NCI-H526 (cell line): ENCODE data around the gene HRG.
"Not testable (repeated sequence)": the region's sequence is repeated elsewhere in the genome, so short reads cannot be mapped to it uniquely, and the experiment has no call there.

Source experiments
- DNase-seq, 2 experiments: peaks; one replicate each; lab custom pipeline; 2025; lab: John Stamatoyannopoulos, UW

The HRG gene, protein sequence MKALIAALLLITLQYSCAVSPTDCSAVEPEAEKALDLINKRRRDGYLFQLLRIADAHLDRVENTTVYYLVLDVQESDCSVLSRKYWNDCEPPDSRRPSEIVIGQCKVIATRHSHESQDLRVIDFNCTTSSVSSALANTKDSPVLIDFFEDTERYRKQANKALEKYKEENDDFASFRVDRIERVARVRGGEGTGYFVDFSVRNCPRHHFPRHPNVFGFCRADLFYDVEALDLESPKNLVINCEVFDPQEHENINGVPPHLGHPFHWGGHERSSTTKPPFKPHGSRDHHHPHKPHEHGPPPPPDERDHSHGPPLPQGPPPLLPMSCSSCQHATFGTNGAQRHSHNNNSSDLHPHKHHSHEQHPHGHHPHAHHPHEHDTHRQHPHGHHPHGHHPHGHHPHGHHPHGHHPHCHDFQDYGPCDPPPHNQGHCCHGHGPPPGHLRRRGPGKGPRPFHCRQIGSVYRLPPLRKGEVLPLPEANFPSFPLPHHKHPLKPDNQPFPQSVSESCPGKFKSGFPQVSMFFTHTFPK

DNA sequence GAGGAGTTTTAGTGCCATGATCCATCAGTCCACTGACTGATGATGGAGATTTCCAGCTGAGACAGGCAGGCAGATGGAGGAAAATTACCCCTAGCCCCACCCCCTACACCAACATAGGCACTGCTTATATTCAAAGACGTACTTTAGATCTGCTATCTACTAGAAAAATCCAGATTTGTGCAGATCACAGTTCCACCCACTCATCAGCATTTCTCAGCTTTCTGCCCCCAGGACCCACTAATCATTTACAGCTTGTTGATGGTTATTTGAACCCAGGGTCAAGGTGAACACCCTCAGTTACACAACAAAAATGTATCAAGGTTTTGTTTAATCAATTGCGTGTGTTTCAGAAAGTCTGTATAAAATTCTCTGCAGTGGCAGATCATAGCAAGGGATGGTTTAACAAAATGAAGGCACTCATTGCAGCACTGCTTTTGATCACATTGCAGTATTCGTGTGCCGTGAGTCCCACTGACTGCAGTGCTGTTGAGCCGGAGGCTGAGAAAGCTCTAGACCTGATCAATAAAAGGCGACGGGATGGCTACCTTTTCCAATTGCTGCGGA lies at the start of gene HRG:
HRG (plus strand) TSS at position 390 of the 564 bp plus-strand sequence; CDS start at position 408, 18 bp downstream.
- DNase-seq = no peak

GRCh38 chr3:186616299-186616617 lies 49.6 kb upstream of the HRG start:
- no peak for DNase-seq

DNA sequence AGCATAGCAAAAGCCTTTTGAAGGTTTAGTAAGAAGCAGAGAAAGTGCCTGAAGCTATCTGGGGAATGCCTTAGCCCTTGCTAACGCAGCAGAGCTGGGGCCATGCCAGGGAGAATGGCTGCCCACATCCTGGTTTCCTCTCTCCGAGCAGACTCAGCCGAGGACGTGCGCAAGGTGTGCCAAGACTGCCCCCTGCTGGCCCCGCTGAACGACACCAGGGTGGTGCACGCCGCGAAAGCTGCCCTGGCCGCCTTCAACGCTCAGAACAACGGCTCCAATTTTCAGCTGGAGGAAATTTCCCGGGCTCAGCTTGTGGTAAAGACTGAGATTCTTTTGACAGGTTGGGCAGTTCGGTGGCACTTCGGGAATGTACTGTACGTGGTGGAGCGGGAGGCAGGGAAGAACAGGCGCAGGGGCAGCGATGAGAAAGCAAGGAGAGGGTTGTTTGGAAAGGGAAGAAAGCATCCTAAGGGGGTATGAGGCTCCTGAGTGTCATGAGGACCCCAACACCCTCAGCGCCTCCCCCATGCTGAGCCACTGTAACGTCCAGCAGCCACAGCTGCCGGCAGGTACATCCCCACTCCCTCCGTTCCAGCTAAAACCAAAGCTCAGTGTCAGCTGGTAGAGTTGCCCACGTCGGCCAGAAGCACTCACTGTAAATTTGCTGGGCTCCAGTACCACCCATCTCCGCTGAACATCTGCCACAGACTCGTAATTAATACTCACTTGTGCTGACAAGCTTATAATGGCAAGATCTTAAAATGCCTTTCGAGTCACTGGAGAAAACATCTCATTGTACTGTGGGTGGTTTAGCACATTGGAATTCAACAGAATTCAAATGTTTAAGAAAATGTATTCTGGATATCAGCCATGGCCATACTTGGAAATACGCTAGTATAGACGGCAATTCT lies 48.5 kb upstream of the HRG start:
- DNase-seq = peak; percentile 50 to 87

- DNase-seq = no peak
Observed at GRCh38 chr3:186618318-186618938, 47.4 kb upstream of the HRG start.

DNA sequence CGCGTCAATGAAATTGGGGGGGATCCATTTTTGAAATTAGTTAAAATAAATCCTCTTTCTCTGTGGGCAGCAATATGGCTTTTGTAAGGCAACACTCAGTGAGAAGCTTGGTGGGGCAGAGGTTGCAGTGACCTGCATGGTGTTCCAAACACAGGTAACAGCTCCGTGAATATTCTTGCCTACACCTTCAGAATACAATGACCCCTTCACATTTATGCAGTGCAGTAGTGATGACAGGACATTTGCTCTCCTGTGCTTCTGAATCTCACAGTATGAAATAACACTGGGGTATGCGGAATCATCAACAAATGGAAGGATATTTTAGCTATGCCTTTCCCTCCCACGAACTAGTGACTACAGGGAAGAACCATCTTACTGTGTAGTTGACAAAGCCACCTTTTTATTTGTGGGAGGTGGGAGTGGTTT lies 46.0 kb upstream of the HRG start:
- no peak for DNase-seq

GRCh38 chr3:186620213-186621092 lies 45.4 kb upstream of the HRG start:
- DNase-seq = no peak

DNA sequence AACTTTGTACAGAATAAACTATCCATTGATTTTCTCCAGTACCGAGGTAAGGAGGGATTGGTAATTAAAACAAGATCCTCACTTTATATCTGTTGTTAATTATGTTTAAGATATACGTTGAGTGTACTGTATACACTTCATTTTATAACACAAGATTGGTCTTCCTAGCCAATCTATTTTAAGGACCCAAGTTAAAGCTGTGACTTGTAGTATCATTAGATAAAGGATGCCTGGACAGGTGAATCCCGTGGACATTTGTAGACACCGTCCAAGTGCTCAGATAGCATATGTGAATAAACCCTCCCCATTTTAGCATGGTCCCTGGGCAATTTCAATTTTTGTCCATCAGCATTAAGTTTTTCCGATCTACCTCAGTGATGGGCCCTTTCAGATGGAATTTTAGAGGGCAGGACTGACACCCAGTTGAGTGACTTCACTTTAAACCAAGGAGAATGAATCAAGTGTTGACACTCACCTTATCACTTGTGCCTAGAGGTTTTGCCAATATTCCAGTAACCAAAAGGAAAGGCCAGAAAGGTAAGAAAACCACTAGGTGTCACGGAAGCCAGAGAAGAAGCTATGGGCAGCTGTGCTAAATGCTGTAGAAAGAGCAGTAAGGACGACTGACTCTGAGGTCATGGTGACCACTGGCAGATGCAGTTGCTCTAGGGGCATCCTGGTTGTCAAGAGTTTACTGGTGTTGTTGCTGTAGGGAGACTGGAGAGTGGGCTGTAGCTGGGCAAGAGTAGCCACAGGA lies 43.7 kb upstream of the HRG start:
- no peak for DNase-seq

DNA sequence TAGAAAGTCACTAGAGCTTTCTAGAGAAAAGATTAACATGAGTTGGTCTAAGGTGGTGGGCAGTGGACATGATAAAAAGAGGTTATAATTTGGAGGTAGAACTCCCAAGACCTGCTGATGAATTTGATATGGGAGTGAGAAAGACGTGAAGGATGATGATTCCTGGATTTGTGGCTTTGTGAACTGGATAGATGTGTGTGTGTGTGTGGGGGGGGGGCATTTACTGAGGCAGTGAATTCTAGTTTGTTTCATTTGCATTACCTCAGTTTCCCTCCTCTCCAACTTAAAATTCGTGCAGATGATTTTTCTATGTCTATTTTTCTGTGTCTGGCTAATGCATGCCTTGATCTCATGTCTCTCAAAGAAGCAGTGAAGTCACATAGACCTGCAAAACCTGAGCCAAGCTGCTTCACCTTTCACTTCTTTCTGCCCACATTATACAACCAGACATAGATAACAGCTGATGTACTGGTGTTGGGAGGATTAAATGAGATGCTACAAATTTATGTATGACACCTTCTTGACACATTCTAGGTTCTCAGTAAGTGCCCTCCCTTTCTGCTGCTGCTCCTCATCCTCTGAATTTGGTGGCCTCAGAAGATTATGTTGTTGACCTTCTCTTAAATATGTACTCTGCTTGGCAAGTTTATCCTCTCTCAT lies 43.0 kb upstream of the HRG start:
- DNase-seq = no peak

- DNase-seq = no peak
Observed at GRCh38 chr3:186624598-186624997, 41.2 kb upstream of the HRG start.

GRCh38 chr3:186625600-186626042 lies 40.2 kb upstream of the HRG start:
- DNase-seq = no peak

- DNase-seq = no peak
Observed at GRCh38 chr3:186626254-186626847, 39.5 kb upstream of the HRG start.

DNA sequence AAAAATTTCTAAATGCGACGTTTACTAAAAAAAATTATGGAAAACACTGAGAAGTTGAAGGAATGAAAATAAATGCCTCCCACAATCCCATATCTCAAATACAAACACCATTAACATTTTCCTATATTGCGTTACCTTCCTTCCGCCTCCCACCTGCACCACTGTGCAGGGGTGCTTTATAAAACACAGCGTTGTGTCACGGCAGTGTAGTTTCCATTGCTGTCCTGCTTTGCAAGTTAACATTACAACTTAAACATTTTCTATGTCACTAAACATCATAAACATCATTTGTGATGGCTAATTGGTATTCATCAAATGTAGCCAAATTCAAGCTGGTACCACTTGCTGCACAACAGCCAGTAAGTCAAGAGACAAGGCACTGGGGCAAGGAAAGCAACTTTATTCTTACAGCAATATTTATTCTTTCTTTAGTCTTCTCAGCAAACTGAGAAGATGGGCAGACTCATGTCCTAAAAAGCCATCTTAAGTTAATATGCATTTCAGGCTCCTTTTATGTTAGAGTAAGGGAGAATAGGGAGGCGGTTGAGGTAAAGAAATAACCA lies 37.9 kb upstream of the HRG start:
- no peak for DNase-seq

GRCh38 chr3:186628756-186629155 lies 37.1 kb upstream of the HRG start:
- DNase-seq = no peak

- no peak for DNase-seq
Observed at GRCh38 chr3:186630950-186631641, 34.7 kb upstream of the HRG start.

DNA sequence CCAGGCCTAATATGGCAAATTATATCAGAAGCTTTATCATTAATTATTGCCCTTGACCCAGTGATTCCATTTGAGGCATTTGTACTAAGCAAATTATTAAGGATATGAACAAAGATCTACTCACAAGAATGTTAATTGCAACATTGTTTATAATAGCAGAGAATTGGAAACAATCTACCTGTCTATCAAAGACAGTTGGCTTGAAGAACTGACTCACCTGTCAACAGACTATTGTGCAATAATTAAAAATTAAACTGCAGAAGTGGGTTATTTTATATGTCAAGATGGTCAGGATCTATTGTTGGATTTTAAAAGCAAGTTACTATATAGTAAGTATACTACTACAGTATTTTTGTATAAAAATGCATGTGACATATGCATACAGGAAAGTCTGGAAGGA lies 32.3 kb upstream of the HRG start:
- no peak for DNase-seq

DNA sequence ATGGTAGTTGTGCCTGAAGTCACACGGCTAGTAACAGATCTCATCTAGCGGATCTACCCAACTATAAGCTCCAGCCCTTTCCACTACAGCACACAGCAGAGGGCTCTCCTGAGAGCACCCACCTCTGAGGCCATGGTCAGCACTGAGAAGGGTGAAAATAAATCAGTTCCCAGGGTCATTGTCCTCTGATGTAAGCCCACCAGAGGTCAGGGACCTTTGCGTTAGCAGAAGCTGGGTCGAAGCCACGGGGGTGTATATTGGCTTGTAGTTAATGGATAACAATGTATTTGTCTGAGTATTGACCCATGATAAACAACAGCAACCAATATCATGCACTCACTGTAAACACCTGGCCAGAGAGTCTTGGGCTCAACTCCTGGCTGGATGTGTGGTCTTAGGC lies 31.6 kb upstream of the HRG start:
- DNase-seq = not testable (repeated sequence)

GRCh38 chr3:186635532-186635931 lies 30.3 kb upstream of the HRG start:
- no peak for DNase-seq

DNA sequence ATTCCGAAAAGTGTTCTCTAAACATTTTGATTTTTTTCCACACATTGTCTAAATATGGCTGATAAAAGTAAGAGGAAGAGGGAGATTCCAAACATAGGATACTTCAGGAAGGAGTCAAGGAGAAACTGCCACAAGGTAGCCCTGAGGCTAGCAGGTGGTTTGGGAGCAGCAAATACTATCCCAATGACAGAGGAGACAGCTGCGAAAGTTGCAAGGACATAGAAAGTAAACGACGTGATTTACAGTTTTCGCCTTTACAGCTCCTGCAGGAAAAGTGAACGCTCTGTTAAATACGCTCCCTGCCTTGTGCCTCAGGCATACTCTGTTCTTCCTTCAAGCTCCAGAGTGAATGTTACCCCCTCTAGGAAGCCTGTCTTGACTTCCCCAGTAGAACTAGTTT lies 29.3 kb upstream of the HRG start:
- DNase-seq = no peak
